Measurements from ENCODE around the gene CAMKMT.

GRCh38 chr2:44546459-44547127 is 184.8 kb downstream of the CAMKMT start:
- TF ChIP-seq CTCF (conservative IDR thresholded peaks at IDR 0.05) (no peak), ZFX (IDR thresholded peaks at IDR 0.05) (no peak)
